CD4-positive, alpha-beta T cell (primary cell): ENCODE data around the gene EFEMP1. TPM values are rescaled to one million over a fixed set of nuclear protein-coding genes. Genes with fewer than 3 reads are reported as not detected.

Experiments used
- ATAC-seq: fragments of 200-7000 bp; cut with Tn5 transposase; one replicate; pipeline ENCODE4 v1.10.0; 2022; ENCODE audit warnings: mild to moderate bottlenecking; ENCODE audit not compliant: poor library complexity
- CTCF ChIA-PET: fragments of 350-600 bp; sonication (Branson Sonifier 250); formaldehyde crosslinking; loops from one replicate; lab custom pipeline; 2021; ENCODE audit warnings: antibody characterized with exemption, inconsistent platforms; lab: Charles Lee
- POLR2A ChIA-PET: fragments of 350-600 bp; sonication (Branson Sonifier 250); formaldehyde crosslinking; loops from one replicate; lab custom pipeline; 2021; ENCODE audit warnings: antibody characterized with exemption, inconsistent platforms; lab: Charles Lee
- DNase-seq, 14 experiments: peaks; one replicate each; pipeline ENCODE4 v3.0.0-alpha.2; 2013 to 2020; ENCODE audit warnings: mixed read lengths in 2 of 14
- H3K27ac ChIP-seq, 2 donors: one replicate each; pipeline versions ENCODE4 v1.5.1 to v1.7.0; 2013; ENCODE audit warnings: low read length in 2 of 2, low read depth in 1 of 2, mild to moderate bottlenecking in 1 of 2
- H3K27me3 ChIP-seq, 2 experiments: 1 replicate in 1 of 2; 2 replicates in 1 of 2; pipeline versions ENCODE4 v1.6.1 to v1.7.0; 2013; ENCODE audit warnings: low read length in 2 of 2, control low read depth in 1 of 2, mild to moderate bottlenecking in 1 of 2, moderate library complexity in 1 of 2; ENCODE audit not compliant: insufficient read depth in 2 of 2, control insufficient read depth in 1 of 2
- H3K36me3 ChIP-seq: one replicate; pipeline ENCODE4 v1.6.1; 2013; ENCODE audit warnings: low read length, control low read depth; ENCODE audit not compliant: insufficient read depth
- H3K4me1 ChIP-seq: one replicate; pipeline ENCODE4 v1.6.1; 2013; ENCODE audit warnings: low read length, control low read depth; ENCODE audit not compliant: insufficient read depth
- H3K4me3 ChIP-seq: one replicate; pipeline ENCODE4 v1.5.1; 2013; ENCODE audit warnings: mild to moderate bottlenecking, low read length, moderate library complexity
- H3K9me3 ChIP-seq, 2 experiments: 1 replicate in 1 of 2; 2 replicates in 1 of 2; pipeline versions ENCODE4 v1.6.1 to v1.7.0; 2013; ENCODE audit warnings: low read length in 2 of 2, mild to moderate bottlenecking in 2 of 2, control low read depth in 1 of 2, moderate library complexity in 1 of 2; ENCODE audit not compliant: control insufficient read depth in 1 of 2, insufficient read depth in 1 of 2
- H3K27ac Mint-ChIP-seq: one replicate; pipeline ENCODE4 v1.8.0; 2020; ENCODE audit warnings: mixed read lengths
- H3K27me3 Mint-ChIP-seq: one replicate; pipeline ENCODE4 v1.8.0; 2021; ENCODE audit warnings: mixed read lengths
- H3K36me3 Mint-ChIP-seq: one replicate; pipeline ENCODE4 v1.8.0; 2021; ENCODE audit warnings: low read depth, mixed read lengths
- H3K4me1 Mint-ChIP-seq: one replicate; pipeline ENCODE4 v1.8.0; 2021; ENCODE audit warnings: low read depth, mixed read lengths
- H3K4me3 Mint-ChIP-seq: one replicate; pipeline ENCODE4 v1.8.0; 2020; ENCODE audit warnings: mild to moderate bottlenecking, mixed read lengths
- H3K9me3 Mint-ChIP-seq: one replicate; pipeline ENCODE4 v1.8.0; 2020; ENCODE audit warnings: mixed read lengths
- intact Hi-C, 2 experiments: fragments of 100-400 bp; cut with DNase I in 1 of 2; cut with micrococcal nuclease in 1 of 2; formaldehyde crosslinking; loops; one replicate each; pipeline versions ENCODE4 v1.15.1 to v1.9.0; 2023 to 2025; cut with DNase I, micrococcal nuclease
- total RNA-seq, 174 experiments: library from RNA in 2 of 174; stranded (reverse) in 2 of 174; gene quantifications; one replicate each; pipeline ENCODE4 v1.2.3 and lab custom pipeline; 2021 to 2026
- TF ChIP-seq, protein P1 (sequence below): fragments of 200-600 bp; IDR thresholded peaks from one replicate; pipeline ENCODE4 v1.8.0; 2022; ENCODE audit warnings: antibody characterized with exemption, mild to moderate bottlenecking

Gene EFEMP1
- total RNA-seq, 2 experiments from 2014 or later = not detected

DNA sequence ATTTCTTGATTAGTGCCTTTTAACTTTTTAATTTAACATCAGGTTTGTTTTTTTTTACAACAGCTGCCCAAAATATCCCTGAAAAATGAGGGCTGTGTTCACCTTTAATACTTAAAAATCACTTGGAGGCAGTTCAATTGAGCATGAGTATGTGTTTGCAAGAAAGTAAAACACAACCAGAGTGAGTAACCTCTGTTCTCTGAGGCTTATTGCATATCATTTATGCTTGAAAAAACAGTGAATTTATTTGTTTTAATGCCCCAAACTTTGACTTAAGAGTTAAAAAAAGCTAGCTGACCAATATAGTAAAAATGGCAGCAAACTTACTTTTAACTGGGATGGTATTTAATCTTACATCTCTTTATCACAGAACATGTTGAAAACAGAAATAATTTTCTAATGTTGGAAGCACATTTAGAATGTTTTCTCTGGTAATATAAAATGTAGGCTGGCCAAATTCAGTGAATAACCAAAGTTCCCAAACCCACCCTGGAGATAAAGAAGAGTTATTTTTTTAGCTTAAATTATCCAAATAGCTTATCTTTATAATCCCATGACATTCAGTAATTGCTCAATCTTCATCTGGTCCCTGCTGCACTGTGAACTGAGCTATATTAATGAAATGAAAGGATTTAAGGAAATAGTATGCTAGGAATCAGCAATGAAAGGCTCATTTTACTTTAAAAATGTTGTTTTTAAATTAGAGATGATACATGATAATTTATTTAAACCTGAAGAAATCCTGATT is 24.8 kb upstream of the EFEMP1 start:
- ATAC-seq = no peak
- Histone ChIP-seq H3K27me3 (no peaks in the 10 kb centered on the region), H3K36me3 (no peaks in the 10 kb centered on the region), H3K9me3 (no peaks in the 10 kb centered on the region), H3K4me1 (no peaks in the 10 kb centered on the region), H3K4me3 (no peak overlapping the region), H3K27ac (no peak overlapping the region)
- intact Hi-C loops = no loop called here
- no peaks in the 10 kb centered on the region for H3K9me3 Mint-ChIP-seq
- H3K4me1 Mint-ChIP-seq = no peaks in the 10 kb centered on the region
- DNase-seq = no peak
- ChIA-PET CTCF (no interaction called here), POLR2A (no interaction called here)
- TF ChIP-seq, protein P1, sequence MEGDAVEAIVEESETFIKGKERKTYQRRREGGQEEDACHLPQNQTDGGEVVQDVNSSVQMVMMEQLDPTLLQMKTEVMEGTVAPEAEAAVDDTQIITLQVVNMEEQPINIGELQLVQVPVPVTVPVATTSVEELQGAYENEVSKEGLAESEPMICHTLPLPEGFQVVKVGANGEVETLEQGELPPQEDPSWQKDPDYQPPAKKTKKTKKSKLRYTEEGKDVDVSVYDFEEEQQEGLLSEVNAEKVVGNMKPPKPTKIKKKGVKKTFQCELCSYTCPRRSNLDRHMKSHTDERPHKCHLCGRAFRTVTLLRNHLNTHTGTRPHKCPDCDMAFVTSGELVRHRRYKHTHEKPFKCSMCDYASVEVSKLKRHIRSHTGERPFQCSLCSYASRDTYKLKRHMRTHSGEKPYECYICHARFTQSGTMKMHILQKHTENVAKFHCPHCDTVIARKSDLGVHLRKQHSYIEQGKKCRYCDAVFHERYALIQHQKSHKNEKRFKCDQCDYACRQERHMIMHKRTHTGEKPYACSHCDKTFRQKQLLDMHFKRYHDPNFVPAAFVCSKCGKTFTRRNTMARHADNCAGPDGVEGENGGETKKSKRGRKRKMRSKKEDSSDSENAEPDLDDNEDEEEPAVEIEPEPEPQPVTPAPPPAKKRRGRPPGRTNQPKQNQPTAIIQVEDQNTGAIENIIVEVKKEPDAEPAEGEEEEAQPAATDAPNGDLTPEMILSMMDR = no peak
- peaks cover 21% of the 10 kb centered on the region for H3K27me3 Mint-ChIP-seq
- no peak overlapping the region for H3K27ac Mint-ChIP-seq
- H3K36me3 Mint-ChIP-seq = no peaks in the 10 kb centered on the region
- no peak overlapping the region for H3K4me3 Mint-ChIP-seq

DNA sequence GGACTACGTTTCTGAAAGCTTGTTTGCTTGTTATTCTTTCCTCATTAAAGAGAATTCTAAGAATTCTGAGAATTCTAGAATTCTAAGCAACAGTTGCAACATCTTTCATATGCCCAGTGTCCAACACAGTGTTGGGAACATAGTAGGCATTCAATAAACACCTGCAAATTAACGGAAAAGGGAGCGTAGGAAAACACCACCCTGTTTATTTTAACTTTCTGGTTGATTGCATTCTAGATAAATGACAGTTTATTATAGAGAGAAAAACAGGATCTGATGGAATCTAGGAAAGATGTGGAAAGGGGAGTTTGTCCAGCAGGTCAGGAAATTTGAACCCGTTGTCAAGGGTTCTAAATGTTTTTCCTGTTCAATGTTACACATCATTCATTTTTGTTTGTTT is 24.2 kb upstream of the EFEMP1 start:
- no peak overlapping the region for H3K4me3 Mint-ChIP-seq
- DNase-seq (no peak), ATAC-seq (no peak)
- H3K4me1 ChIP-seq = no peaks in the 10 kb centered on the region
- H3K36me3 ChIP-seq = no peaks in the 10 kb centered on the region
- no peaks in the 10 kb centered on the region for H3K36me3 Mint-ChIP-seq
- ChIA-PET POLR2A (no interaction called here), CTCF (no interaction called here)
- no peaks in the 10 kb centered on the region for H3K27me3 ChIP-seq
- no peaks in the 10 kb centered on the region for H3K9me3 Mint-ChIP-seq
- TF ChIP-seq, protein P1 = no peak
- H3K27ac ChIP-seq = no peak overlapping the region
- H3K27ac Mint-ChIP-seq = no peak overlapping the region
- intact Hi-C loops = no loop called here
- H3K9me3 ChIP-seq = no peaks in the 10 kb centered on the region
- peaks cover 21% of the 10 kb centered on the region for H3K27me3 Mint-ChIP-seq
- H3K4me3 ChIP-seq = no peak overlapping the region
- no peaks in the 10 kb centered on the region for H3K4me1 Mint-ChIP-seq

DNA sequence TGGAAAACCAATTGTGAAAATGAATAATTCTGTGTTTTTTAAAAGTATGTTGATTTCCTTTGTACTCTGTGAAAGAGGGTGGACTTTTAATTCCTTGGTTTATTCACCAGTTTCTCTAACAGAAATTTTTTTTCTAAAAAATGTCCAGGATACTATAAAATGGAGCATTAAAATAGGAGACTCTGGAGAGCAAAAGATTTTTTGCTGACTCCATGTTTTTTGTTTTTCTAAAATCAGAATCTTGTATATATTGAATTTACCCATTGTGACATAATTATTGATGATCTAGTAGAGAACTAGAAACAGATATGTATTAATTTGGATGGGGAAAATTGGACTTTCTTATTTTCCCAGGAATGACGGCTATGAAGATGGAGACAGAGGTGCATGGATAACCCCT is 23.2 kb upstream of the EFEMP1 start:
- intact Hi-C loops = no loop called here
- no peaks in the 10 kb centered on the region for H3K9me3 Mint-ChIP-seq
- ATAC-seq (no peak), DNase-seq (no peak)
- no peaks in the 10 kb centered on the region for H3K36me3 ChIP-seq
- H3K27ac ChIP-seq = no peak overlapping the region
- POLR2A ChIA-PET = no interaction called here
- peaks cover 21% of the 10 kb centered on the region for H3K27me3 Mint-ChIP-seq
- TF ChIP-seq, protein P1 = no peak
- H3K27ac Mint-ChIP-seq = no peak overlapping the region
- no peaks in the 10 kb centered on the region for H3K27me3 ChIP-seq
- H3K36me3 Mint-ChIP-seq = no peaks in the 10 kb centered on the region
- H3K4me3 Mint-ChIP-seq = no peak overlapping the region
- H3K4me3 ChIP-seq = no peak overlapping the region
- CTCF ChIA-PET = no interaction called here
- H3K4me1 Mint-ChIP-seq = no peaks in the 10 kb centered on the region
- no peaks in the 10 kb centered on the region for H3K4me1 ChIP-seq
- H3K9me3 ChIP-seq = no peaks in the 10 kb centered on the region
